Choroid plexus epithelial cell (primary cell): Measurements from ENCODE around the gene RPL32.

ENCODE experiments used
- DNase-seq: peaks from one replicate; pipeline ENCODE4 v3.0.0-alpha.2; 2010; ENCODE audit warnings: low read depth
- H3K4me3 ChIP-seq: 2 replicates; pipeline ENCODE4 v1.5.1; 2011; ENCODE audit warnings: low read depth, mild to moderate bottlenecking, control low read depth, low read length, moderate library complexity
- CTCF ChIP-seq: conservative IDR thresholded peaks from 2 replicates; pipeline ENCODE4 v1.5.1; 2011; ENCODE audit warnings: low read depth, mild to moderate bottlenecking, control low read depth, inconsistent platforms, low read length, moderate library complexity

The RPL32 gene

GRCh38 chr3:12837295-12837986 is 3.9 kb downstream of the RPL32 start:
- no peak overlapping the region for H3K4me3 ChIP-seq
- no peak for TF ChIP-seq CTCF

GRCh38 chr3:12835052-12835665 is 6.2 kb downstream of the RPL32 start:
- TF ChIP-seq CTCF: no peak
- DNase-seq: no peak
- H3K4me3 ChIP-seq: no peak overlapping the region

More at GRCh38 chr3:12837295-12837986, 3.9 kb downstream of the RPL32 start:
- DNase-seq: no peak

- no peak for TF ChIP-seq CTCF
- H3K4me3 ChIP-seq: no peak overlapping the region
- peak; percentile 29 for DNase-seq
These were observed 7.9 kb downstream of the RPL32 start for GRCh38 chr3:12833222-12834161.

GRCh38 chr3:12832350-12833221 is 8.8 kb downstream of the RPL32 start:
- no peak for TF ChIP-seq CTCF
- H3K4me3 ChIP-seq: no peak overlapping the region
- no peak for DNase-seq

- TF ChIP-seq CTCF: no peak
- DNase-seq: no peak
- H3K4me3 ChIP-seq: no peak overlapping the region
These were observed 10.0 kb downstream of the RPL32 start for GRCh38 chr3:12831301-12831866.

GRCh38 chr3:12830785-12831156 is 10.6 kb downstream of the RPL32 start:
- DNase-seq: peak; percentile 19
- TF ChIP-seq CTCF: peak; percentile 28
- no peak overlapping the region for H3K4me3 ChIP-seq
